GM18517 (cell line): ENCODE results near the gene NQO2.
A peak's percentile ranks its signal among the peaks of the same experiment; 100 is the strongest.
"Not testable (repeated sequence)": the region's sequence is repeated elsewhere in the genome, so short reads cannot be mapped to it uniquely, and the experiment has no call there.

Experiments
- ATAC-seq: cut with Tn5 transposase; IDR thresholded peaks from one replicate; pipeline ENCODE4 v1.9.1; 2021; ENCODE audit warnings: mild to moderate bottlenecking, moderate library complexity; ENCODE audit not compliant: unreplicated experiment

The NQO2 gene

DNA sequence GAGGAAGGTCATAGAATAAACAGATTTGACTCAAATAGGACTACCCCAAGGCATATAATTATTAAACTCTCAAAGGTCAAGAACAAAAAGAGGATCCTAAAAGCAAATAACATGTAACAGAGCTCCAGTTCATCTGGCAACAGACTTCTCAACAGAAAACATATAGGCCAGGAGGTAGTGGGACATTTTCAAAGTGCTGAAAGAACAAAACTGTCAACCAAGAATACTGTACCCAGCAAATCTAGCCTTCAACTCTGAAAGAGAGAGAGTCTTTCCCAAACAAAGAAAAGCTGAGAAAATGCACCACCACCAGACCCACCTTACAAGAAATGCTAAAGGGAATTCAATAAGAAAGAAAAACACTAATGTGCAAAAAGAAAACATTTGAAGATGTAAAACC, 11.9 kb downstream of the NQO2 start:
- ATAC-seq = no peak

DNA sequence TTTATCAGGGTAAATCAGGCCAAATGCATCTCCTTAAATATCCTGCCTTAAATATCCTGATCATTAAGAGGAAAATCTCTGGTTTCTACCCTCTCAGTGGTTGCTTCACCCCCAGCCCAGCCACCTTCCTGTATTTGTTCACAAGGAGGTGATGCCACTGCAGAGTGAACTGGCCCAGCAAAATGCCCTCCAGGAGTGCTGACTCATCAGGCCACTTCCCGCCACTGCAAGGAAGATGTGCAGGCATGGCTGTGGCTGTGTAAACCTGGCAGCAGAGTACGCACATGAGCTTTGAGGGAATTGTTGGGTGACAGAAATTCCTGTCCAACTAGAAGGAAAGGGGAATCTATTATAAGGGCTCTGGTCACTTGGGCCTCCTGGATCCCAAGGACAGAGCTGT, 13.8 kb downstream of the NQO2 start:
- no peak for ATAC-seq

DNA sequence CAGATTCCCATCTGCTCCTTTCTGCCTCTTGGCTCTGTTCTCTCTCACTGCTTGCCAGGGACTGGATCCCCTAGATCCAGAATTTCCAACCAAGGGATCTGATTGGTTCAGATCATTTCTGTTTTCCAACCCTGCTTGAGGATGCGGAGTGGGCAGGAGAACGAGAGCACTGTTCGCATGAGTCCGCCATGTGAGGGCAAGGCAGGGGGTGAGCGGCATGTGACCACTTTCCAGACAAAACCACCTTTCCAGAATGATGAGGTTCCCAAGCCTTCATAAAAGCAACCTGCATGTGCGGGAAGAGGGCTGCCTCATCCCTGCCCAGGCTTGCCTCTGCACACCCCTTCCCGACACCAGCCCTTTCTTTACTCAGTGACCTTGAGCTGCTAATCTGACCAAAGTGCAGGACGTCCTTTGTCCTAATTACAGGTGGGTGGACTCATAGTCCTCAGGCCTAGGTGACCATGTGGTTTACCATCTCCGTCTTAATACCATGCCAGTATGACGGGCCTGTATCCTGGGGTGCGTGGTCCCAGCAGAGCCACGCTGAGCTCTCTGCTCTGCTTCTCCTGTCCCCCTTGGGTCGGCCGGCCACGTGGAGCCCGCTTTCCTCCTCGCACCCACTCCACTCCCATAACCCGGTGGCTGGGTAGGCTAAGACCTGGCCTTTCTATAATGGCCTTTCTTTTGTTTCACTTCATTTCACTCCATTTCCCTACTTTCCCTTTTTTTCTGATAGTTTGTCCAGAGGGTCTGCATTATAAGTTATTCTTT, 14.4 kb downstream of the NQO2 start:
- ATAC-seq = no peak

DNA sequence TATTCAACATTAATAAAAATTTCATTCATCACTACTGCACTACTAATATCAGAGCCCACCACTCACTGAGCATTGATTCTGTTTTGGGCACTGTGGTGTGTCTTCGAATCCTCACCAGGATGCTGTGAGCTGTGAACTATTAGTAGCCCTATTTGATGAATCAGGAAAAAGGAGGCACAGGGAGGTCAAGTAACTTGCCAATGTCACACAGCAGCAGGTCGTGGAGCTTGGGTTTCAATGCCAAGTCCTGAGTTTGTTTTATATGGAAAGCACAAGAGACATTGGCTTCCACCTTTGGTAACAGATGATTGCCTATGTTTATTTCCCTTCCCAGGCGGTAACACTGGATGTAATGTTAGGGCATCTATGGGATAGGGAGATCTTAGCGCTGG, 15.0 kb downstream of the NQO2 start:
- no peak for ATAC-seq

DNA sequence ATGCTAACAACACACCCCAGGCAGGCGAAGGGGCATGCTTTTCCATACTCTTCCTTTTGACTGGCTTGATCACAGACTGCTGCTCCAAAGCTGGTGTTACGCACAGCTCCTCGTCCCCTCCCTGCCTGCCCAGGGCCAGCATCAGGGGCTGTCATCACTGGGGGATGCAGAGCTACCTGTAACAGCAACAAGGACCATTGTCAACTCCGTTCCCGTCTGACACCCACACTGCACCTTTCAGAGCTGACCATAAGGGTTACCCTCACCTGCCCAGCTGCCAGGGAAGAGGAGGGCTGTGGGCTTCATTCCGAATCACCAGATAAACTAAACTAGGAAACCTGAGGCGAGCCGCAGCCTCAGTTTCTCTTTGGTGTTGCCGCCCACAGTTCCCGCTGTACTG, 15.4 kb downstream of the NQO2 start:
- ATAC-seq = no peak

DNA sequence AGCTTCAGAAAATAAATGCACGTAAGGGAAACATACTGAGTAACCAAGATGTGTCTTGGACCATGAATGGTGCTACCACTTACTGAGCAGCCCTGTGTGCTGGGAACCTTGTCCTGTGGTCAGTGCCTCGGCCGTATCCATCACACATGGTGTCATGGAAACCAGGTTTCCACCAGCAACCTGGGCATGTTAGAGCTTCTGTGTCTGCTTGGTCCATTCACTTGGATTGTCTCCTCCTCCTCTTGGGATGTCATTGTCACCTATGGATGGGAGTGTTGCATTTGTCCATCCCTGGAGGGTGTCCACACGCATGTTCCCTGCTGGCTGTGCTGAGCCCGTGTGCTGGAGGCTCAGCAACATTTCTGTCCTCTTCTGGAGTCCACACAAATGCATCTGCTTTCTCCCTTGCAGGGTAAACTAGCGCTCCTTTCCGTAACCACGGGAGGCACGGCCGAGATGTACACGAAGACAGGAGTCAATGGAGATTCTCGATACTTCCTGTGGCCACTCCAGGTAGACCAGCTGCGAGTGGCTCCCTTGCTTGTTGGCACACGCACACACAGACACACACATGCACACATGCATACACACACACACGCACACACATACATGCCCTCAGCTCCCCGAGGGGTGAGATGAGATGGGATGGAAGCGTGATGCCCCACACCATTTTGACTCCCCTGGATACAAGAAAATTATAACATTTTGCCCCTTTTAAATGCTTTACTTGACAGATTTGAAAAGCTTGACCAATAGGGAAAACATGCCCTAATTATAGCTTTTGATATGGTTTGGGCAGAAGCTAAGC, 17.0 kb downstream of the NQO2 start:
- no peak for ATAC-seq

DNA sequence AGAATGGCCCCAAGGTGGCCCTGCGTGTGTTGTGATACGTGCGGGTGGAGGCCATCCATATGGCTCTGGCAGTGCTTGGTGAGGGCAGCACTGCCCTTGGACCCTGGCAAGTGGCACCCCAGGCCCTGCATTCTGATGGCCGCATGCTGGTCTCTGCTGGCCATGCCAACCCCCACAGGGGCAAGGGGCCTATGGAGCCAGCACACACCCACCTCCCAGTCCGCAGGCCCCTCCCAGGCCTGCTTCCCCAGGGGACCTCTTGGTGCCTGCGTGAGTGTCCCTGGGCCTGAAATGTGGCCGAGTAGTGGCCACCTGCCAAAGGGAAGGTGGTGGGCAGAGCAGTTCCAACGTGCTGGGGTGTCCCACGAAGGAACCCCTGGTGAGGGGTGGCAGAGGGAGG, 17.6 kb downstream of the NQO2 start:
- no peak for ATAC-seq

DNA sequence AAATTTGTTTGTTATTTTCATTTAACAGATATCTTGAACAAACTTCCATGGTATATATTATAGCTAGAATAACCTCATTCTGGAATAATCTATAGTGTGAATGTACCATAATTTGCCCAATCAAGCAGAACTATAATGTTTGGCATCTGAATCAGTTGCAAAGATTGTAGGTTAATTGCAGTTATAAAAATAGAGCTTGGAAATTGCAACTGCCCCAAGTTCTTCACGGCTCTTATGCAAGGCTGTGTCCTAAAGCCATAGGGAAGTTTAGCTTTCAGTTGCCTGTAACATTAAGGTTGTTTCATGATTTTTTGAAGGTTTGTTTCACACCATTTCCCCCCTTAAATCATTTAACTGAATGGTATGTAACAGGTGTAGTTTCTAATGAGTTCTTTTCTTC, 19.4 kb downstream of the NQO2 start:
- no peak for ATAC-seq

DNA sequence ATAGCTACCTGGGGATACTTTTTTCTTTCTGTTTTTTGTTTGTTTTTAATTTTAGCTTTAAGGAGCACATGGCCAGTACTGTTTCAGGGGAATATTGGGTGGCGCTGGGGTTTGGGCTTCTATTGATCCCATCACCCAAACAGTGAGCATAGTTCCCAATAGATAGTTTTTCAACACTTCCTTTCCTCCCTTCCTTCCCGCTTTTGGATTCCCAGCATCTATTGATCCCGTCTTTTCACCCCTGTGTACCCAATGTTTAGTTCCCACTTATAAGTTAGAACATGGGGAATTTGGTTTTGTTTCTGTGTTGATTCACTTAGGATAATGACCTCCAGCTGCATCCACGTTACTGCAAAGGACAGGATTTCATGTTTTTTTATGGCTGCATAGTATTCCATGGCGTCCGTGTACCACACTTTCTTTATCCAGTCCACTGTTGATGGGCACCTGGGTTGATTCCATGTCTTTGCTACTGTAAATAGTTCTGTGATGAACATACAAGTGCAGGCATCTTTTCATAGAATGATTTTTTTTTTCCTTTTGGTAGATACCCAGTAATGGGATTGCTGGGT, 20.1 kb downstream of the NQO2 start:
- ATAC-seq = no peak

DNA sequence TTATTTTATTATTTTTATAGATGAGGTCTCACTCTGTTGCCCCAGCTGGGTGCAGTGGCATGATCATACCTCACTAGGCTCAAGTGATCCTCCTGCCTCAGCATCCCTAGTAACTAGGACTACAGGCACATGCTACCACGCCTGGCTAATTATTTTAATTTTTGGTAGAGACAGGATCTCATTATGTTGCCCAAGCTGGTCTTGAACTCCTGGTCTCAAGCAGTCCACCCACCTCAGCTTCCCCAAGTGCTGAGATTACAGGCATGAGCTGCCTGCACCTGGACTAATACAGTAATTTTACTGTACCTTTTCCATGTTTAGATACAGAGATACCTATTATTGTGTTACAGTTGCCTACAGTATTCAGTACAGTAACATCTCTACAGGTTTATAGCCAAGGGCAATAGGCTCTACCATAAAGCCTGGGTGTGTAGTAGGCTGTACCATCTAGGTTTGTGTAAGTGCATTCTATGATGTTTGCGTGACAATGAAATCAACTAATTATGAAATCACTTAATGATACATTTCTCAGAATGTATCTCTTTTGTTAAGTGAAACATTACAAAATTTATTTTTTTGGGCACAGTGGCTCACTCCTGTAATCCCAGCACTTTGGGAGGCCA, 21.4 kb downstream of the NQO2 start:
- not testable (repeated sequence) for ATAC-seq

DNA sequence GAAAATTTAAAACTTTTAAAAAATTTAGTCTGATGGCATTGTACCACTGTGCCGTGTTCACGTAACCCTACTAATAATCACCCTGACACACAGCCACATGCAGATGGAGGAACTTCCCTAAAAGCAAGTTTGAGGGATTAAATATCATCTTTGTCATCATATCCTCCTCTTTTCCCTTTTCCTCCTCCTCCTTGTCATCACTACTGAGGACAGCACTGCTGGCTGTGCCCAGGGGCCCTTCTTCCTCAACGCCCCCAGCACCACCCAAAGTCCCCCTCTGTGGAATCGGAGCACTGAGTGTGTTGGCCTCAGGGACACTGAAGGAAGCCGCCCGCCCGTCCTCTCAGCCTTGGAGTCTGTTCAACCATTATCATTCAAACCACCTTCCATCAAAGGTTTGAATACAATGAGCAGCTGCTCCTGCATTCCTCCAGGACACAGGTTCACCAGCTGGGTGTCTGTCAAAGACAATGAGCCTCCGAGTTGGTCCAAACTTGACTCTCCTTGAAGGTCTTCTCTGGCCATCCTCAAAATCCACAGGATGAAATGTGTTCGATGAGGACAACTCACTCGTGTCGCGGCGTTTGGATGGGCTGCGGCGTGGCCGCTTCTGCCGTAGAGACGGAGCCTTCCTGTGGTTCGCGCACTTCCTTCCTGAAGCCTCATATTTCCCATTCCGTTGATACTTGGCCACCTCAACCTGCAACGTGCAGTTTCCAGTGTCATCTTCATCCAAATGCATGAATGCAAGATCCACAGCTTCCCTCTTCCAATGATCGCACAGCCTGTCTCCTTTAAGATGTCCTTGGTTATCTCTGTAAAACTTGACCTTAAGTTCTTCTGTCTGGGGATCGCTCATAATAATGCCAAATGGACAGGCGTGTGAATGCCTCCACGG, 23.3 kb downstream of the NQO2 start:
- no peak for ATAC-seq

DNA sequence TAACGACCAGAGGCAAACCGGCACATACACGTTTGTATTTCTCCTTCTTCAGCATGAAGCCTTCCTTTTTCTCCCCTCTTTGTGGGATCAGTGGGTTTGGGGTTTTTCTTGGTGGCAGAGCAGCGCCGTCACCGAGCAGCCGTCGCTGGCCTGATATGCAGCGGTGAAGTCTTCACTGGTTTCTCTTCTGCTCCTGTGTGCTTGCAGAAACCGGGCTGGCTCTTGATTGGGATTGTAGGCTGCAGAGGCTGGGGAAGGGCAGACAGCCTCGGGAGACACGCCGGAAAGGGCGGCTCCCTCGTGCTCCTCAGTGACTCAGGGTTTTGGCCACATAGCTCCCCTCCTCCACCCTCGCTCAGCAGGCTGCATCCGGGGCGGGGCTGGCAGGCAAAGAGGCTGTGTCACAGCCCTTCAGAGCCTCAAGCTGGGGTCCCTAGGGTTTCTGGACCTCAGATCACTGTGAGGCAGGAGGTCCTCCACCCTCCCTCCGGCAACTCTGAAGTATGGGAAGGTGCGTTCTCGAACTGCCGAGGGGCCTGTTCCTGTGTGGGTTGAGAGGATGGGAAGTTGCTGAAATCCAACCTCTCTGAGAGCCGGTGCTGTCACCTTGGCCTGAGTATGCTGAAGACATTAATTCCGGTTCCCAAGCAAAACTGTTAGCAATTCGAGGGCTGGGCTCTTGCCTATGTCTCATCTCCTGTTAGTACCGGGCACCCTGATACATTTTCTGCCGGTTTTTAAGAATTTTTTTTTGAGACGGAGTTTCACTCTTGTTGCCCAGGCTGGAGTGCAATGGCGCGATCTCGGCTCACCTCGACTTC, 24.2 kb downstream of the NQO2 start:
- ATAC-seq = peak; percentile 76

DNA sequence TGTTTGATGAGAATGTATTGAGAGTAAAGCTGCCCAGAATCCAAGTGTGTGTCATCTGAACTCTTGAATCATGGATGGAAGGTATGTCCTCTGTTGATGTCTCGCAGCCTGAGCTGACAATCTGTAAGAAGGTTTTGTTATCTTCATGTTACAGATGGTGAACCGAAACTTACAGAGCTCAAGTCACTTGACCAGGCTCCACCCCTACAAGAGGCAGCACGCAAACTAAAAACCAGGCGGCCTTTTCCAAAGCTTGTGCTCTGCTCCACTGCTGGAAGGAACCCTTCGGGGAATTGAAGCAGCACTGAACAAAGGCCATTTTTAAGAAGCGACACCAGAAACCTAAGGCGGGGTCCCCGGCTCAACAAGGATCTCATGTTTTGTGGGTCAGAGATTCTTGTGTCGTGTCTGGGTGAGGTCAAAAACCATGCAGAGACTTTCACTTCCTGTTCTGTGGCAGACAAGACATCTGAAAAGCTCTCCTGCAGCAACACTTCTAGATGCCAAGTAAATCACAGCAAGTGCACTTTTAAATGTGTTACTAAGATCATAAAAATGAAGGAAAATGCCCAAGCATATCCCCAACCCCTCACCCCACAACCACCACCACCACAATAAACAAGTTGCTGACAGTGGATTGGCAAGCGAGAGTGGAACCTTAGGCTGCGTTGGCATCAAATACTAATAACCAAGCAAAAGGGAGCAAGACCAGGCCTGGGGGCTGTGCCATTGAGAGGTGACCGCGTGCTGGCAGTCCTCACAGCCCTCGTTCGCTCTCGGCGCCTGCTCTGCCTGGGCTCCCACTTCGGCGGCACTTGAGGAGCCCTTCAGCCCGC, 27.3 kb downstream of the NQO2 start:
- ATAC-seq = peak; percentile 71

DNA sequence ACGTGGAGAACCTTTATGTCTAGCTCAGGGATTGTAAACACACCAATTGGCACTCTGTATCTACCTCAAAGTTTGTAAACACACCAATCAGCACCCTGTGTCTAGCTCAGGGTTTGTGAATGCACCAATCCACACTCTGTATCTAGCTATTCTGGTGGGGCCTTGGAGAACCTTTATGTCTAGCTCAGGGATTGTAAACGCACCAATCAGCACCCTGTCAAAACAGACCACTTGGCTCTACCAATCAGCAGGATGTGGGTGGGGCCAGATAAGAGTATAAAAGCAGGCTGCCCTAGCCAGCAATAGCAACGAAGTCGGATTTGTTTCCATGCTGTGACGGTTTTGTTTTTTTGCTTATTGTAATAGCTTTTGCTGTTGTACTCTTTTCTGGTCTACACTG, 28.5 kb downstream of the NQO2 start:
- ATAC-seq = not testable (repeated sequence)

DNA sequence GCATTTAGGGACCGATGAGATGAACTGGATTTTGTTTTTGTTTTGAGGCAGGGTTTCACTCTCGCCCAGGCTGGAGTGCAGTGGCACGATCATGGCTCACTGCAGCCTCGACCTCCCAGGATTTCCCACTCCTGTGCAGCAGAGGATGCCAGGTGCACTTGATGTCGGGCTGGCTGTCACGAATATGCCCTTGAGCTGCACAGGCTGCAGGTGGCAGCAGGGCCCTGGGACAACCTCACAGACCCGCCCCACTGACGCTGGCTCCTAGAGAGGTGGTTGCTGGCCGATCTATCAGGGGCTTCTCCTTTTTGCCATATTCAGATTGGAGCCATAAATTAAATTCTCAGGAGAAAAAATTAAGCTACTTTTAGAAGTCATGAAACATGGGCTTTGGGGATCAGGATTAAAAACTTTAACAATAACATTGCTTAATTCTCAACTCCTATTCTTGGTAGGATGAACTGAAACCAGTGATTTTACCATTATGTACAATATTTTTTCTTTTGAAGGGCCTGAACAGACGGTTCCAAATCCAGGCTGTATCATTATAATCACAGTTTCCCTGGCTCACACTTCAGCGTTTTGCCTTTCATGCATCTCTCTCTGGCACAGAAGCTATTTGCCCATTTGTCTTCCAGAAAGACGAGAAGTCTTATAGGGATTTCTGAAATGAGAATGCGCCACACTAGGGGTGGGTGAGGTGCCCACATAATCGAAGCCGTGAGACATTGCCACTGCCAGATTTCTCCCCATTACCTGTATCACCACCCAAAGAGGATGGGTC, 32.4 kb downstream of the NQO2 start:
- no peak for ATAC-seq

DNA sequence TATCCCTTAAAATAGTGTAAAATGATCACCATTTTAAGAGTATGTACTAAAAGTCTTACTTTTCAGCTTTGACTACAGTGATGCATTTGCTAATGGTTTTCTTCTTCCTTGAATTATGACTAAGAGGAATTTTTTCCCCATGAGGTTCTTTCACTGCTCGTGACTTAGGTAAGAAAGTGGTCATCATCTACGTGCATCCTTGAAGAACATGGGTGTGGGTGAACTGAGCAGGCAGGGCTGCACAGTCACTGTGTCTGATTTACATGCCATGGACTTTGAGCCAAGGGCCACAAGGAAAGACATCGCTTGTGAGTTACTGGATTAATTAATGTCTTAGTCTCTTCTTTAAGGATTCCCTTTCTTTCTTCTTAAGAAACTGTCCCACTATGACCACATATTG, 33.3 kb downstream of the NQO2 start:
- no peak for ATAC-seq

DNA sequence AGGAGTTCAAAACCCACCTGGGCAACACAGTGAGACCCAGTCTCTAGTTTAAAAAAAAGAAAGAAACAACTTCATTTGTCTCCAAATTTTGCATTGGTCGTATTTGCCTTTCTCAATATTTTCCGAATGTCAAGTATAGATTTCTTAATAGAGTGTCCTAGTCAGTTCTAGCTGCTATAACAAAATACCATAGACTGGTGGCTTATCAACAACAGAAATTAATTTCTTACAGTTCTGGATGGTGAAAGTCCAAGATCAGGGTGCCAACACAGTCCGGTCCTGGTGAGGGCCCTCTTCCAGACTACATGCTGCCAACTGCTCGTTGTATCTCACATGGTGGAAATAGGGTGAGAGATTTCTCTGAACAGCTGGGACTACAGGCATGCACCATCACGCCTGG, 34.0 kb downstream of the NQO2 start:
- ATAC-seq = no peak

DNA sequence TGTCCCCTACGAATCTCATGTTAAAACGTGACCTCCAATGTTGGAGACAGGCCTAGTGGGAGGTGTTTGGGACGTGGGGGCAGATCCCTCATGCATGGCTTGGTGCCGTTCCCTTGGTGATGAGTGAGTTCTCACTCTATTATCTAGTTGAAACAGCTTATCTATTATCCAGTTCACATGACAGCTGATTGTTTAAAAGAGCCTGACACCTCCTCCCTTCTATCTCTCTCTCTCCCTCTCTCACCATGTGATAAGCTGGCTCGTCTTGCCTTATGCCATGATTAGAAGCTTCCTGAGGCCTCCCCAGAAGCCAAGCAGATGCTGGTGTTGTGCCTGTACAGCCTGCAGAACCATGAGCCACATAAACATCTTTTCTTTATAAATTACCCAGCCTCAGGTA, 35.7 kb downstream of the NQO2 start:
- no peak for ATAC-seq
